ENCODE results near the gene EID2.

Gene EID2

GRCh38 chr19:39533791-39534190, 6.2 kb downstream of the EID2 start:
- DNase-seq (ENCODE audit: low spot score) = peak; percentile 5

- no peak for DNase-seq (ENCODE audit: low spot score)
Observed at GRCh38 chr19:39533003-39533512, 6.9 kb downstream of the EID2 start.

DNA sequence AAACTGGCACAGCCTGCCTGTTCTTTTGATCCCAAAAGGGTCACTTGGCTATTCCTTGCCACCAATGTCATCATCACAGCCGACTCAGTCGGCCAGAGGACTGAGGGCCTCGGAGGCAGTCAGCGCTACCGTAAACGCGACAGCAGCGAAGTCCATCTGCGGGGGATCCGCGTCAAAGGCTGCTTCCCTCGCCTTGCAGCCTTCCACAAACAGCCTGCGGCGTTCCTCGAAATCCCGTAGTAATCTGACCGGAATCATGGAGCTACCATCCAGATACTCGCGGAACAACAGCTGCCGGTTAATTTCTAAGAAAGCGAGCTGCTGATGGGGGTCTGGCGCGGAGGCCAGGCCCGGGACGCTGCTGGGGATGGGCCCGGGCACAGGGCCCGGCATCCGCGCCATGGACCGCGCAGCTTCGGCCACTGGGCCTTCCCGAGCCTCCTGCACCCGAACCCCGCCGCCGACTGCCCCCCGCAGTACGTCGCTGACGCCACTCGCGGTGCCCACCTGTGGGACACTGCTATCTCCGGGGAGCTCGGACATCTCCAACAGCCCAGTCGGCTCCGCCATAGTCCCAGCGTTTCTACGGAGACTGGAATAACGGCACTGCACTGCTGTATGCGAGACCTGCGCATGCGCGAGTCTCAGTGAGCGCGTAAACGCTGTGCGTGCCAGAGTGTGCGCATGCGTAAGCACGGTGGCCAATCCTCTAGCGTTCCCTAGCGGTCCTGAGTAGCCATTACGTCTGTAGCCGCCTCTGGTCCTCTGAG, 7.5 kb downstream of the EID2 start, which contains the start of gene EID2B:
Gene EID2B (minus strand): TSS at position 620 of the 770 bp plus-strand sequence. CDS start 50 bp downstream, at position 570.
- DNase-seq (ENCODE audit: low spot score) = peak; percentile 96

DNA sequence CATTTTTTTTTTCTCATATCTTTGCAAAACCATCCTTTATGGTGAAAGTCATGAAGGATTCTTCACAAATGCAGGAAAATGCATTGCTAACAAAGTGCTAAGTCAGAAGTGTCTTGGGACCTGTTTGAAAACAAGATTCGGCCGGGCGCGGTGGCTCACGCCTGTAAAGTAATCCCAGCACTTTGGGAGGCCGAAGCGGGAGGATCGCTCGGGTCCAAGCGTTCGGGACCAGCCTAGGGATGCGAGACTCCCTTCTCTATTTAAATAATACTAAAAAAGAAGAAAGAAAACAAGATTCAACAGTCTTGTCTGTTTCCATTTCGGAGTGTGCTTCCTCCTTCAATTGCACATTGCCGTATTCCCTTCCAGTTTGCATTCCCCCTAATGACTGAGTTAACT, 8.1 kb downstream of the EID2 start:
- DNase-seq (ENCODE audit: low spot score) = no peak

DNA sequence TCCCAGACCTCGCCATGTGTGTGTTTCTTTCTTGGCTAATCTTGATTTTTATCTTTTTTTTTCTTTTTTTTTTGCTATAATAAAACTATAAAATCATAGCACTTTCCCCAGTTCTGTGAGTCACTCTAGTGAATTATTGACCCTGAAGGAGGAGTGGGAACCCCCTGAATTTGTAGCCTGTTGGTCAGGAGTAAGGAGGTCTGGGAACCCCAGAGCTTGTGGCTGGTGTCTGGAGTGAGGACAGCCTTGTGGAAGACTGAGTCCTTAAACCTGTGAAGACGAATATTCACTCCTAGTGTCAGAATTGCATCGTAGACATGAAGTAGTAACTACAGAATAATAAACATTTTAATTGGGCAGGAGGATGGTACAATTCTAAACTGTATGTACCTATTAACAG, 14.8 kb downstream of the EID2 start:
- peak; percentile 1 for DNase-seq (ENCODE audit: low spot score)

DNA sequence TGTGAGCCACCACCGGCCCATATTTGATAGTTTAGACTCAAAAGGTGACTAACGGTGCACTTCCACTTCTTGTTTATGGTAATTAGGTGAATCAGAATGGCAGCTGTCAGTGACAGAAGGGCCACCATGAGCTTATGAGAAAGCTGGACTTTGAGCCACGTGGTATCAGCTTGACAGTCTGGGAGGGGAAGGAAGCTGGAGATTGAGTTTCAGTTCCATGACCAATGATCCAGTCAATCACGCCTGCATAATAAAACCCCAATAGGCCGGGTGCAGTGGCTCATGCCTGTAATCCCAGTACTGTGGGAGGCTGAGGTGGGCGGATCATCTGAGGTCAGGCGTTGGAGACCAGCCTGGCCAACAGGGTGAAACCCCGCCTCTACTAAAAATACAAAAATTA, 15.5 kb downstream of the EID2 start:
- DNase-seq (ENCODE audit: low spot score) = peak; percentile 9

GRCh38 chr19:39520541-39521484, 19.1 kb downstream of the EID2 start:
- DNase-seq (ENCODE audit: low spot score) = peak; percentile 33

DNA sequence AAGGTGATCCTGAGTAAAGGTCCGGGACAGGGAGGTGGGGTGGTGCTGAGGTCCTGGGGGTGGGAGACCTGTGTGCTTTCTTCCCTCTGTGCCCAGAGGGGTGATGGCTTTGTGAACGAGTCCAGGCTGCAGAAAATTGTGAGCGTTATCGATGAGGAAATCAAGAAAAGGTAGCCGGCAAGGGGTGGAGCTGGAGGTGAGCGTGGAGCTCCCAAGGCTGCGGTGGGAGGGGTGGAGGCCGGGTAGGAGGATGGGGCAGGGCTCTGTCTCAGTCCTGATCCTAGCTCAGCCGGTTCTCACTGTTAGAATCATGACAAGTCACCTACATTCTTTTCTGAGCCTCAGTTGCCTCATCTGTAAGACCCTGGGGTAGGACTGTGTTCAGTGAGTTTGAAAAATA, 21.0 kb downstream of the EID2 start:
- no peak for DNase-seq (ENCODE audit: low spot score)

GRCh38 chr19:39518458-39518857, 21.5 kb downstream of the EID2 start:
- peak; percentile 20 for DNase-seq (ENCODE audit: low spot score)

DNA sequence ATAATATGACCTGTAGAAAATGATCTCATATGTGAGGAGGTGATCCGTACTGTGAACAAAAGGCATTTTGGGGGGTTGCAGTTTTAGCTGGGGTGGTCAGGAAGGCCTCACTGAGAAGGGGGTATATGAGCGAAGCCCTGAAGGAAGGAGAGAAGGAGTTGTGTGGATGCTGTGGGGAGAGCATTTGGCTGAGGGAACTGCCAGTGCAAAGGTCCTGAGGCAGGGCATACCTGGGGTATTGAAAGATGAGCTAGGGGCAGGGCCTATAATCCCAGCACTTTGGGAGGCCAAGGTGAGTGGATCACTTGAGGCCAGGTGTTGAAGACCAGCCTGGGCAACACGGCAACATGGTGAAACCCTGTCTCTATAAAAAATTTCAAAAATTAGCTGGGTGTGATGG, 22.5 kb downstream of the EID2 start:
- no peak for DNase-seq (ENCODE audit: low spot score)

DNA sequence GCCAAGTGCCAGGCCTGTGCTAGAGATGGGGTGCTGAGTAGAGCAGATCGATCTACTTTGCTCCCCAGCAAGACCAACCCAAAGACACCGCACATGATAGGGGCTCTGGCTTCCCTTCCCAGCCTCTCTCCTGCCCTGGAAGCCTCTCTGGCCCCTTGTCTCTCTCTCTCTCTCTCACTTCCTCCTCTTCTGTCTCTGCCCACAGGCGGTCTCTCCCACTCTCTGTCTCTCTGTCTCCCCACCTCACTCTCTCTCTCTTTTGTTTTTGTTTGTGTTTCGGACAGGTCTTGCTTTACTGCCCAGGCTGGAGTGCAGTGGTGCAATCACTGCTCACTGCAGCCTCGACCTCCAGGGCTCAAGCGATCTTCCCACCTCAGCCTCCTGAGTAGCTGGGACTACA, 23.7 kb downstream of the EID2 start:
- DNase-seq (ENCODE audit: low spot score) = no peak

- DNase-seq (ENCODE audit: low spot score) = no peak
Observed at GRCh38 chr19:39515551-39516191, 24.3 kb downstream of the EID2 start.

- no peak for DNase-seq (ENCODE audit: low spot score)
Observed at GRCh38 chr19:39514840-39515550, 25.0 kb downstream of the EID2 start, which contains the start of gene SELENOV. TSS of gene SELENOV (plus strand) at chr19:39515139. CDS start at chr19:39515213, 74 bp downstream.

GRCh38 chr19:39512988-39513387, 27.0 kb downstream of the EID2 start:
- DNase-seq (ENCODE audit: low spot score) = no peak

DNA sequence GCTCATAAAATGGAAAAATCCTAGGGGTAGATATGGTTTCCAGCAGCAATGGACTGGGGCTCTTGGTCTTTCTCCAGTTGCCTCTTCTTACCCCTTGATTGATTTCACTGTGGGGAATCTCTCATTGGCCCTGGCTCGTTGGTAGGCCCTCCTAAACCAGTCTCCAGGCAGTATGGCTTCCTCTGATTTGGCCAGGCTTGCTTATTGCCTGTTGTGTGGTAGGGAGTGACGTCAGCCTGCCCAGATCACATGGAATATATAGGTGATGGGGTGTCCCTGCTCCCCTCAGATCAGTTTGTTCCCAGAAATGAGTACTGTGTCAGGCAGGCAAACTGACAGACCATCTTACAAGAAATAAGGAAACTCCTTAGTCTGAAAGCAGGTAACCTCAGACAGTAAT, 30.7 kb downstream of the EID2 start:
- DNase-seq (ENCODE audit: low spot score) = no peak

GRCh38 chr19:39508629-39509028, 31.3 kb downstream of the EID2 start:
- DNase-seq (ENCODE audit: low spot score) = no peak

DNA sequence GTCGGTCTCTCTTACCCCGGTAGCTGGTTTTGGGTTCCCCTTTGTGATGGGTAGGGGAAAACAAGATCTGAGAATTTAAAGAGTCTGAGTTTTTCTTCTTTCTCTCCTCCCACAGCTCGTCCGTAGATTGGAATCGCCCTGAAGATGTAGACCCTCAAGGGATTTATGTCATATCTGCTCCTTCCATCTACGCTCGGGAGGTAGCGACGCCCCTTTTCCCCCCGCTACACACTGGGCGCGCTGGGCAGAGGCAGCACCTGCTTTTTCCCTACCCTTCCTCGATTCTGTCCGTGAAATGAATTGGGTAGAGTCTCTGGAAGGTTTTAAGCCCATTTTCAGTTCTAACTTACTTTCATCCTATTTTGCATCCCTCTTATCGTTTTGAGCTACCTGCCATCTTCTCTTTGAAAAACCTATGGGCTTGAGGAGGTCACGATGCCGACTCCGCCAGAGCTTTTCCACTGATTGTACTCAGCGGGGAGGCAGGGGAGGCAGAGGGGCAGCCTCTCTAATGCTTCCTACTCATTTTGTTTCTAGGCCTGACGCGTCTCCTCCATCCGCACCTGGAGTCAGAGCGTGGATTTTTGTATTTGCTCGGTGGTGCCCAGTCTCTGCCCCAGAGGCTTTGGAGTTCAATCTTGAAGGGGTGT, 32.1 kb downstream of the EID2 start:
- DNase-seq (ENCODE audit: low spot score) = no peak

- no peak for DNase-seq (ENCODE audit: low spot score)
Observed at GRCh38 chr19:39506944-39507714, 32.8 kb downstream of the EID2 start.

DNA sequence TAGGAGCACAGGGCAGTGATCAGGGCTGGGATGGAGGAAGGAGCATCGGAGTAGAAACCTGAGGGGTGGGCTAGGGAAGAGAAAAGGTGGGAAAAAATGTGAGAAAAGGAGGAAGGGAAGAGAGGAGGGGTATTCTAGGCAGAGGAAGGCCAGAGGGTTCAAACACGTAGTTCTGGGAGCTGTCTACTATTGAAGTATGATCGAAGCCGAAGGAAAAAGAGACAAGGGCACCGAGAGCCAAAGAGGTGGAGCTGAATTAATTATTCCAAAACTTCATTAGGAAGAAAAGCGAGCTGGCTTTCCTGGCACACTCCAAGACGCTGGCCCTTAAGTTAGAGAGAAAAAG, 33.4 kb downstream of the EID2 start:
- no peak for DNase-seq (ENCODE audit: low spot score)

Data from left forelimb (tissue), 1 donor.